Skeletal muscle tissue (tissue), 4 donors: Measurements from ENCODE around the gene NSUN4. TPM values are rescaled to one million over a fixed set of nuclear protein-coding genes. Genes with fewer than 3 reads are reported as not detected.

Source experiments
- H3K27ac ChIP-seq: one replicate; pipeline ENCODE4 v1.7.0; 2013; ENCODE audit warnings: mild to moderate bottlenecking, low read depth, low read length, inconsistent platforms
- H3K27me3 ChIP-seq, 3 donors: one replicate each; pipeline ENCODE4 v1.7.0; 2013; ENCODE audit warnings: low read length in 3 of 3; ENCODE audit not compliant: control insufficient read depth in 3 of 3, insufficient read depth in 3 of 3
- H3K36me3 ChIP-seq, 3 donors: one replicate each; pipeline ENCODE4 v1.7.0; 2013; ENCODE audit warnings: low read length in 3 of 3; ENCODE audit not compliant: control insufficient read depth in 3 of 3, insufficient read depth in 3 of 3
- H3K4me1 ChIP-seq, 3 donors: one replicate each; pipeline ENCODE4 v1.7.0; 2013; ENCODE audit warnings: low read length in 3 of 3, mild to moderate bottlenecking in 3 of 3; ENCODE audit not compliant: control insufficient read depth in 3 of 3, insufficient read depth in 3 of 3
- H3K4me3 ChIP-seq, 3 donors: one replicate each; pipeline ENCODE4 v1.7.0; 2013; ENCODE audit warnings: low read length in 3 of 3
- H3K9ac ChIP-seq, 3 donors: one replicate each; pipeline ENCODE4 v1.7.0; 2013; ENCODE audit warnings: low read length in 3 of 3, mild to moderate bottlenecking in 3 of 3, moderate library complexity in 2 of 3, low read depth in 1 of 3
- H3K9me3 ChIP-seq, 3 donors: one replicate each; pipeline ENCODE4 v1.7.0; 2013; ENCODE audit warnings: low read length in 3 of 3; ENCODE audit not compliant: control insufficient read depth in 3 of 3
- total RNA-seq: library from RNA; depleted of rRNA; stranded (reverse); fragments of >200 nt; gene quantifications from one replicate; pipeline ENCODE4 v1.2.3, GENCODE V29; 2014
- donor health status: Osteomylitis.

NSUN4 gene
- 11.5 TPM for total RNA-seq

DNA sequence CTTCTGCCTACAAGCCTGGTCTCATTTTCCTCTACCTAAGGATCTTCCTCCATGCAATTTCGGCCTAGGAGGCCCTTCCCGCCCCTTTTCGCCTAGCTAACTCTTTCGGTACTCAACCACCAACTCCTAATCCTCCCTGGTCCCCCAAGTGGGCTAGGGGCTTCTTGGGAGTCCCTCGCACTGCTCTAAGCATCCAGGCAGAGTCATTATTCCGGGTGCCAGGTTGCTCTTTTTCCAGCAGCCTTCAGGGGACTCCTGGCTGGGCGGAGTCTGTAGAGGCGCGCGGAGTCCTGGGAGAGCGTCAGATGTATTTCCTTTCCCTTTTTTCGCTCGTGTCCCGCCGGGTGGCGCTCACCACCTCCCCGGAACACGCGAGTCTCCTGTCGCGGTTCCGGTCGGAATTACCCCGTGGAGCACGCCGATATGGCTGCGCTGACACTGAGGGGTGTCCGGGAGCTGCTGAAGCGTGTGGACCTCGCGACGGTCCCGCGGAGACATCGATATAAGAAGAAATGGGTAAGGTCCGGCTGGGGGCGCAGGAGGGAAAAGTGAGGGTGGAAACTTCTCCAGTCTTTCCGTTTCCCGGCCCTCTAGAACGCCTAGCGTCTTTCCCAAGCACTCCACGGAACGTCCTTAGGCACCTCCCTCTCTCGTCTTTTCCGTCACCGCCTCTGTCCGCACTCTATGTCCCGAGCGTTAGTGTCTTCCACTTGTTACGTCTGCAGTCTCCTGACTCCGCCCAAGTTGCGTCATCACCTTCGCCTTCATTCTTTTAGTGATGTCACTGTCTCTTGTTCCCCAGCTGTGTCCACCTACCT, at the start of gene NSUN4:
Gene NSUN4 (plus strand): TSS at position 404 of the 818 bp plus-strand sequence. CDS start 20 bp downstream, at position 424.
- Histone ChIP-seq H3K4me3 (peak within 1 kb of the TSS; percentile 81 to 100 (median 97)), H3K9ac (peak within 1 kb of the TSS; percentile 93 to 99 (median 99)), H3K27me3 (no peaks in the 10 kb centered on the region), H3K4me1 (peaks cover 17 to 31% (median 22%) of the 10 kb centered on the region in 3 donors), H3K36me3 (peaks cover 16 to 29% (median 20%) of the 10 kb centered on the region in 3 donors), H3K9me3 (no peaks in the 10 kb centered on the region), H3K27ac (peak within 1 kb of the TSS; percentile 96)

DNA sequence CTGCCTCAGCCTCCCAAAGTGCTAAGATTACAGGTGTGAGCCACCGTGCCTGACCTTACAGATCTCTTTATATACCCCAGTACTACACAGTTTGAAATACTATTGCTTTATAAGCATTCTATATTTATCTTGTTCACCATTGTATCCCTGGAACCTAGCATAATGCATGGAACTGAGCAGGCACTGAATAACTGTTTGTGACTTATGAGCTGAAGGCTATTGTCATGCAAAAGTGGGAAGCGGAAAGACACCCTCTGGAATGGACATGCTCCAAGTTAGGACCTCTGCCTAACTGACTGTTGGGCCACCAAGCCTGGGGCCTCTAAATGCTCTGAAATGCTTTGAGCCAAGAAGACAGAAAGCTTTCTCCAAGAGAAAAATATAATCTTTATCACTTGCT, 45.3 kb upstream of the NSUN4 start:
- Histone ChIP-seq H3K9ac (no peak overlapping the region), H3K27me3 (no peaks in the 10 kb centered on the region)

DNA sequence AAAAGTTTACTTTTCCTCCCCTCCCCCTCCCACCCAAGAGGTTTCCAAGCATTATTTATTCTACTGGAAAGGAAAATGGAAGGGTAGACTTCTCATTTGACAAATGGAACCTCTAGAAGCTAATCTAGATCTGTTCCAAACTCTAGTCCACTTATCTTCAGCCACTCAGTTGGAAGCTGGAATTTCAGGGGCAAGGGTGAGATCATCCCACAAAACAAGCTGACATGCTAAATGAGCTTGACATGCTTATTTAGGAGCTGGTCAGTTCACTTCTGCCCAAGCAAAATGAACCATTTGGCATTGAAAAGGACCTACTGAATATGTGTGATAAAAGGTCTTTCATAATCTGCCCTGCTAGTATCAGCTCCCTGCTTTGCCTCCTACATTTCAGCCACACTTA, 42.2 kb upstream of the NSUN4 start:
- no peak overlapping the region for H3K27ac ChIP-seq
- no peak overlapping the region for H3K4me3 ChIP-seq
- H3K9ac ChIP-seq = no peak overlapping the region
- H3K27me3 ChIP-seq = no peaks in the 10 kb centered on the region
- H3K36me3 ChIP-seq = peaks cover 23 to 37% (median 36%) of the 10 kb centered on the region in 3 donors
- no peaks in the 10 kb centered on the region for H3K9me3 ChIP-seq
- H3K4me1 ChIP-seq = peaks cover 17 to 28% (median 25%) of the 10 kb centered on the region in 3 donors

More for the DNA sequence above, 45.3 kb upstream of the NSUN4 start:
- Histone ChIP-seq H3K9me3 (no peaks in the 10 kb centered on the region), H3K4me3 (no peak overlapping the region), H3K36me3 (peaks cover 23 to 42% (median 36%) of the 10 kb centered on the region in 3 donors), H3K4me1 (peaks cover 5 to 16% (median 11%) of the 10 kb centered on the region in 3 donors), H3K27ac (no peak overlapping the region)

- peak overlapping the region; percentile 96 to 98 (median 97) for H3K9ac ChIP-seq
- peaks cover 31 to 36% (median 34%) of the 10 kb centered on the region in 3 donors for H3K4me1 ChIP-seq
- H3K9me3 ChIP-seq = no peaks in the 10 kb centered on the region
- peak overlapping the region; percentile 99 for H3K27ac ChIP-seq
- peak overlapping the region; percentile 71 to 92 (median 89) for H3K4me3 ChIP-seq
- H3K27me3 ChIP-seq = no peaks in the 10 kb centered on the region
- peaks cover 14 to 19% (median 17%) of the 10 kb centered on the region in 3 donors for H3K36me3 ChIP-seq
Measured at GRCh38 chr1:46300673-46301405, 39.8 kb upstream of the NSUN4 start.

DNA sequence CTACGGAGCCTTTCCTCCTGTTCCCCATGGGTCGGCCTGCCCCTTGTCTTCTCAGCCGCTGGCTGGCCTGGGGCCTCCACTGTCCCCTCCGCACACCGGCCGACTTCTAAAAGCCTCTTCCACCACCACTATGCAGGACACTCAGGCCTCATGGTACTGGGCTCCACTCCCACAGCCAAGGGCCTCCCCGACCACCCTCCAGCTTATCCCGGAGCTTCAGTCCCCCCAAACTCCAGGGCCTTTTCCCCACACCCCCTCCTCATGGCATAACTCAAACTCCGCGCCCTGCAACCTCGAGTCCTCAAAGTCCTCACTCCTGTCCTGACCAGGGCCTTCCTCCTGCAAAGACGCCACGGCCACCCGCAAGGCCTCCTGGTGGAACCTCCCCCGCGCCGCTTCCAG, 39.2 kb upstream of the NSUN4 start:
- peaks cover 14 to 15% (median 14%) of the 10 kb centered on the region in 3 donors for H3K36me3 ChIP-seq
- no peaks in the 10 kb centered on the region for H3K9me3 ChIP-seq
- peak overlapping the region; percentile 71 to 92 (median 89) for H3K4me3 ChIP-seq
- peaks cover 31 to 36% (median 34%) of the 10 kb centered on the region in 3 donors for H3K4me1 ChIP-seq
- no peaks in the 10 kb centered on the region for H3K27me3 ChIP-seq
- peak overlapping the region; percentile 99 for H3K27ac ChIP-seq
- peak overlapping the region; percentile 96 to 98 (median 97) for H3K9ac ChIP-seq

DNA sequence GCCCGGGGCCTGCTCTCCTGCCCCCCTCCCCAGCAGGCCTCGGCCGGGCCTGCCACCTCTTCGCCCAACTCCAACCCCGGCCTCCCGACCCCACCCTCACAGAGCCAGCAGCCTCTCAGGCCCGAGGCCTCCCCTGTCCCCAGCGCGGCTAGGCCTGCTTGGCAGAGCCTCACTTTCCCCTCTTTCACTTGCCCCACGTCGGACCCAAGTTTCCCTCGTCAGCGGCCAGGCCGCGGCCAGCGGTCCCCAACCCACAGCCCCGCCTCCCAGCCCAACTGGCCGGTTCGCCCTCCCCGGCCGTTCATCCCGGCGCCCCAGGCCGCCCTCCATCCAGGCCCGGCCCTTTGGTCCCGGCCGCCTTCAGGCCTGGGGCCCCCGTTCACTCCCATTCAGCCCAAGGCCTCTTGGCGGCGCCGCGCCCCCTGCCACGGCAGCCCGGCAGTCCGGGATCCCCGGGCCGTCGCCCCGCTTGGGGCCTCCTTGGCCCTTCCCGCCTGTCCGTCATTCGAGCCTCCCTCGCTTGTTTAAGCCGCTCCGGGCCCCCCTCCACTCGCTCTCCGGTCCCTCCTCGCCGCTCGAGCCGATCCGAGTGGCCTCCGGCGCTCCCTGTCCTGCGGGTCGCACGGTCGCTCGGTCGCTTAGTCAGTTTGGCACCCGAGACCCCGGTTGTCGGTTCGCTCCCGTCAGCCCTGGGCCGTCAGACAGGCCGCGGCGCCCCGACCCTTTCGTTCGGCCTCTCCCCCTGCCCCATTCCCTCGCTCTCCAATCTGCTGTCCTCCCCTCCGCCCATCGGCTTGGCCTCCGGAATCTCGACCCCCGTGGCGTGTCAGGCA, 38.6 kb upstream of the NSUN4 start:
- Histone ChIP-seq H3K4me1 (peaks cover 32 to 41% (median 37%) of the 10 kb centered on the region in 3 donors), H3K27me3 (no peaks in the 10 kb centered on the region), H3K27ac (peak overlapping the region; percentile 99), H3K36me3 (peaks cover 9 to 12% (median 9%) of the 10 kb centered on the region in 3 donors), H3K9me3 (no peaks in the 10 kb centered on the region), H3K9ac (peak overlapping the region; percentile 96 to 98 (median 97)), H3K4me3 (peak overlapping the region; percentile 71 to 92 (median 89))

DNA sequence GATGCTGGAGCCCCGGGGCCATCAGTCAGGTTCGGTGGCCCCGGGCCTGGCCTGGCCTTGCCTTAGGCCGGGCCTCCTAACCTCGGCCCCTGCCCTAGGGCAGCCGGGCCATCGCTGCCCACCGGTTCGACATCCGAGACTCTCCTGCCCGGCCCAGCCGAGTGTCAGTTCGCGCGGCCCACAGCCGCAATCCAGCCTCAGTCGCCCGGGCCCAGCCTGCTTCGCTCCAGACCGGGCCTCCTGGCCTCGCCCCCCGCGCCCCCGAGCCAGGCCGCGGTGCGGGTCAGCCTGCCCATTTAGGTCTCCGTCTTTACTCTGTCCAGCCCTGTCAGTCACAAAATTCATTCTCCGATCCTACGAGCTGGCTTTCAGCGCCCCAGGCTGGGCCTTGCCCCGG, 38.0 kb upstream of the NSUN4 start:
- Histone ChIP-seq H3K27ac (peak overlapping the region; percentile 99), H3K9ac (peak overlapping the region; percentile 96 to 98 (median 97)), H3K9me3 (no peaks in the 10 kb centered on the region), H3K4me3 (peak overlapping the region; percentile 71 to 92 (median 89)), H3K4me1 (peaks cover 38 to 48% (median 41%) of the 10 kb centered on the region in 3 donors), H3K36me3 (peaks cover 3 to 8% (median 7%) of the 10 kb centered on the region in 3 donors), H3K27me3 (no peaks in the 10 kb centered on the region)

DNA sequence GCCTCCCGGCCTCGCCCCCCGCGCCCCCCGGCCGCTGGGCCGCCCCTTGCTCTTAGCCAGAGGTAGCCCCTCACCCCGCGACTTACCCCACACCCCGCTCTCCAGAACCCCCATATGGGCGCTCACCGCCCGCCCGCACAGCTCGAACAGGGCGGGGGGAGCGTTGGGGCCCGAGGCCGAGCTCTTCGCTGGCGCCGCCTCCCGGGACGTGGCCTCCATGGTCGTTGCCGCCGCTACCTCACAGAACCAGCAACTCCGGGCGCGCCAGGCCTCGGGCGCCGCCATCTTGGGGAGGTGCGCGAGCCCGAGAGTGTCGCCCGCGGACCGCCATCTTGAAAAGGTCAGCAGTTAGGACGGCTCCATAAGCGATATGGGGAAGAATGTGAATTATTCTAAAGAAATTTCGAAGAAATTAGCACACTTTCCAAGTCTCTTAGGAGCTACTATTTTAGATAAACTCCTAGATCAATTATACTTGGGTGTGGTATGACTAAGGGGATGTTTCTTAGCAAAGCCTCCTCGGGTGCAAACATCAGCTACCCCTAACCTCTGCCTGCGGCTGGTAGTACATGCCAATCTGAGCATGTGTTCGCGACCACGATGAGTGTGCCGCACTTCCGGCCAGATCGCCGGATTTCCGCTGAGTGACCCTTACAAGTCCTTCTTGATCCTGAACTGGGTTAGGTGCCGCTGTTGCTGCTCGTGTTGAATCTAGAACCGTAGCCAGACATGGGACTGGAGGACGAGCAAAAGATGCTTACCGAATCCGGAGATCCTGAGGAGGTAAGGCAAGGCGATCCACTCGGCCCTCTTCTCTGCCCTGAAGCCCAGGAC, 37.4 kb upstream of the NSUN4 start, which contains the start of the genes LRRC41 and UQCRH:
Gene LRRC41 (minus strand): TSS at position 579 of the 834 bp plus-strand sequence. CDS start 294 bp downstream, at position 285.
Gene UQCRH (plus strand): TSS at position 661 of the 834 bp plus-strand sequence. CDS start 69 bp downstream, at position 730.
- Histone ChIP-seq H3K36me3 (peaks cover 0 to 5% (median 3%) of the 10 kb centered on the region in 3 donors), H3K4me3 (peak within 1 kb of the TSS; percentile 89 to 98 (median 92)), H3K27ac (peak within 1 kb of the TSS; percentile 99), H3K27me3 (no peaks in the 10 kb centered on the region), H3K4me1 (peaks cover 37 to 53% (median 38%) of the 10 kb centered on the region in 3 donors), H3K9ac (peak within 1 kb of the TSS; percentile 96 to 98 (median 97)), H3K9me3 (no peaks in the 10 kb centered on the region)
